ENCODE measurements around the gene ADAM12. TPM values are rescaled to one million over a fixed set of nuclear protein-coding genes. Genes with fewer than 3 reads are reported as not detected.

ADAM12 gene
- total and polyA plus RNA-seq, 2 experiments from 2014 or later = 0.13 to 0.87 TPM

DNA sequence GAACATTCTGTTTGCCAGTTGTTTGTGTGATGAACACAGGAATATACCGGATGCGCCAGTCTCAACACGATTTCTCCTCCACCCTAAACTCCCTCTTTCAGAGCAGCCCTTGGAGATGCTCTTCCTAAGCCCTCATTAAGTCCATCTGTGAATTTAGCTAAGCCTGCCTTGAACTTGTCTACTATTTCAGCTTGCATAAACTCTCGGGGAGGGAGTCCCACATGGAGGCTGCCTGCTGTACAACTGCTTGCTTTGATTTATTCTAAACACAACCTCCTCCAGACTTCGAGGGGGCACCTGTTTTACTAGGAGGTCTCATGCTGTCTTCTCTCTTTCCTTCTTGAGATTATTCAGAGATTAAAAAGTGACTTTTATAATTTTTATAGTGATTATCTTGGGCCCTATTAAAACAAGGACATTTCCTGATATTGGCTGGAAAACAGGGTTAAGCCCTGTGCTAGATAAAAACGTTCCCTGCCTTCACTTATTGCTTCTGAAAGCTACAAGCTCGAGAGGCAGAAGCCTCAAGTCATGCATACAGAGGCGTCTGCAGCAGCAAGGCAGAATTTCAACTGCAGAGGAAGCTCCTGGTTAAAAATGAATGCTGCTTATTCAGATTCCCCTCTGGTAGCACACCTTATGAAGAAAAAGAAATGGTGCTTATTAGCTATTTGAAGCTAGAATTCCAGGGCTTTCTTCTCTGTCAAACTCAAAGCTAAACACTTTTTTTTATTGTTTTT is 317.6 kb downstream of the ADAM12 start (continued):
- no peak for TF ChIP-seq CTCF (conservative IDR thresholded peaks at IDR 0.05; ENCODE audit: low read depth in 2 of 2)
- TF ChIP-seq NANOG (IDR thresholded peaks at IDR 0.05; ENCODE audit: borderline replicate concordance) = no peak

- no peak overlapping the region for H3K27ac Mint-ChIP-seq
- H3K27me3 Mint-ChIP-seq (ENCODE audit: insufficient read depth, low read depth, poor library complexity) = no peaks in the 10 kb centered on the region
- Histone ChIP-seq H3K36me3 (ENCODE audit: insufficient read depth) (no peaks in the 10 kb centered on the region), H3K27ac (ENCODE audit: low read depth) (no peak overlapping the region), H3K4me3 (no peak overlapping the region), H3K79me2 (replicated peaks; ENCODE audit: insufficient read depth) (no peaks in the 10 kb centered on the region), H3K9me2 (ENCODE audit: insufficient read depth) (0 out of 2 replicates have a peak, but pooled peaks cover 3% of the 10 kb centered on the region), H3K4me2 (no peak overlapping the region), H3K27me3 (ENCODE audit: insufficient read depth) (no peaks in the 10 kb centered on the region), H3F3A (replicated peaks; ENCODE audit: low read depth) (no peaks in the 10 kb centered on the region), H2AFZ (no peak overlapping the region), H3K4me1 (ENCODE audit: insufficient read depth) (0 out of 2 replicates have a peak, but pooled peaks cover 5% of the 10 kb centered on the region), H4K20me1 (replicated peaks; ENCODE audit: insufficient read depth) (no peaks in the 10 kb centered on the region)
- ATAC-seq = no peak
- DNase-seq (ENCODE audit: low spot score) = no peak
- H3K36me3 Mint-ChIP-seq (ENCODE audit: low read depth) = peaks cover under 1% of the 10 kb centered on the region; the same call in 1 of the 3 replicates
- H3K4me1 Mint-ChIP-seq = 0 out of 3 replicates have a peak, but pooled peaks cover 2% of the 10 kb centered on the region
- no peaks in the 10 kb centered on the region for H3K9me3 Mint-ChIP-seq
- H3K4me3 Mint-ChIP-seq = no peak overlapping the region
- no peak for TF ChIP-seq EZH2 (IDR thresholded peaks at IDR 0.05; ENCODE audit: low read depth, unreplicated experiment)
- no peak for TF ChIP-seq NANOG (IDR thresholded peaks at IDR 0.05; ENCODE audit: borderline replicate concordance)
- no peak for TF ChIP-seq ZNF331 (CRISPR knock-in tag; IDR thresholded peaks at IDR 0.05; ENCODE audit: low read depth)
- TF ChIP-seq EZH2phosphoT487 (IDR thresholded peaks at IDR 0.05; ENCODE audit: unreplicated experiment) = no peak
- no peak for TF ChIP-seq JUNB (IDR thresholded peaks at IDR 0.05; ENCODE audit: unreplicated experiment)
- no peak for TF ChIP-seq ZNF114 (CRISPR knock-in tag; IDR thresholded peaks at IDR 0.05)
- TF ChIP-seq STAT1 (IDR thresholded peaks at IDR 0.05; ENCODE audit: unreplicated experiment) = no peak
- no peak for TF ChIP-seq CTCF (conservative IDR thresholded peaks at IDR 0.05; ENCODE audit: low read depth in 2 of 2)
- TF ChIP-seq ZNF462 (CRISPR knock-in tag; IDR thresholded peaks at IDR 0.05) = no peak
- no peak for TF ChIP-seq POLR2AphosphoS5 (IDR thresholded peaks at IDR 0.05; ENCODE audit: low read depth)
These were observed 320.0 kb downstream of the ADAM12 start for GRCh38 chr10:126068322-126068721.
